Right lung (tissue), 10 donors: Measurements from ENCODE around the gene MRPS33. TPM values are rescaled to one million over a fixed set of nuclear protein-coding genes. Genes with fewer than 3 reads are reported as not detected.
"Not testable (repeated sequence)": the region's sequence is repeated elsewhere in the genome, so short reads cannot be mapped to it uniquely, and the experiment has no call there.

Source experiments
- DNase-seq, 2 donors: peaks; one replicate each; pipeline ENCODE4 v3.0.0-alpha.2; 2013
- long read RNA-seq, 8 donors: transcript quantifications; one replicate each; lab custom pipeline, GENCODE V29; 2026
- polyA plus RNA-seq, 5 donors: library from polyadenylated mRNA; unstranded; fragments of 120-200 nt; gene quantifications; one replicate each; pipeline versions ENCODE4 v1.2.1 to v1.2.3, GENCODE V29; 2013; ENCODE audit warnings: inconsistent platforms in 1 of 5, low replicate concordance in 1 of 5; ENCODE audit not compliant: insufficient read length in 5 of 5, insufficient read depth in 1 of 5

Gene MRPS33
- polyA plus RNA-seq, result 10 to 100 TPM; 76.4 to 93.8 (median 82.3) TPM
- long read RNA-seq, donor 1, full-length matches to known transcripts, result 48 of 80 reads
- long read RNA-seq, donor 1, partial matches to known transcripts, result 26 of 80 reads
- long read RNA-seq, donor 1, other reads (novel, unspliced or antisense), result 6 of 80 reads
- long read RNA-seq, donor 2, full-length matches to known transcripts, result 28 of 37 reads
- long read RNA-seq, donor 2, partial matches to known transcripts, result 9 of 37 reads
- long read RNA-seq, donor 2, other reads (novel, unspliced or antisense), result 0 of 37 reads
- long read RNA-seq, donor 3, full-length matches to known transcripts, result 33 of 47 reads
- long read RNA-seq, donor 3, partial matches to known transcripts, result 14 of 47 reads
- long read RNA-seq, donor 3, other reads (novel, unspliced or antisense), result 0 of 47 reads
- long read RNA-seq, donor 4, full-length matches to known transcripts, result 32 of 37 reads
- long read RNA-seq, donor 4, partial matches to known transcripts, result 5 of 37 reads
- long read RNA-seq, donor 4, other reads (novel, unspliced or antisense), result 0 of 37 reads
- long read RNA-seq, donor 5, full-length matches to known transcripts, result 69 of 83 reads
- long read RNA-seq, donor 5, partial matches to known transcripts, result 9 of 83 reads
- long read RNA-seq, donor 5, other reads (novel, unspliced or antisense), result 5 of 83 reads
- long read RNA-seq, donor 6, full-length matches to known transcripts, result 61 of 76 reads
- long read RNA-seq, donor 6, partial matches to known transcripts, result 15 of 76 reads
- long read RNA-seq, donor 6, other reads (novel, unspliced or antisense), result 0 of 76 reads
- long read RNA-seq, donor 7, full-length matches to known transcripts, result 39 of 54 reads
- long read RNA-seq, donor 7, partial matches to known transcripts, result 15 of 54 reads
- long read RNA-seq, donor 7, other reads (novel, unspliced or antisense), result 0 of 54 reads
- long read RNA-seq, donor 8, full-length matches to known transcripts, result 13 of 13 reads
- long read RNA-seq, donor 8, partial matches to known transcripts, result 0 of 13 reads
- long read RNA-seq, donor 8, other reads (novel, unspliced or antisense), result 0 of 13 reads

- peak; percentile 95 to 97 for DNase-seq
Observed at GRCh38 chr7:141014524-141015395, at the start of gene MRPS33. MRPS33 (minus strand) TSS chr7:141014952; CDS start chr7:141010633, 4,319 bp downstream.

- DNase-seq, result no peak
Observed at GRCh38 chr7:141057788-141058187, 43.0 kb upstream of the MRPS33 start.

GRCh38 chr7:141055146-141055545, 40.4 kb upstream of the MRPS33 start:
- DNase-seq, result no peak

- no peak for DNase-seq
Observed at GRCh38 chr7:141053626-141054025, 38.9 kb upstream of the MRPS33 start.

GRCh38 chr7:141045842-141046620, 31.3 kb upstream of the MRPS33 start:
- no peak for DNase-seq

- no peak for DNase-seq
Observed at GRCh38 chr7:141045126-141045841, 30.5 kb upstream of the MRPS33 start.

GRCh38 chr7:141043616-141044015, 28.9 kb upstream of the MRPS33 start:
- no peak for DNase-seq

GRCh38 chr7:141042222-141043193, 27.8 kb upstream of the MRPS33 start:
- no peak for DNase-seq

- DNase-seq, result no peak
Observed at GRCh38 chr7:141039376-141039775, 24.6 kb upstream of the MRPS33 start.

GRCh38 chr7:141038100-141038499, 23.3 kb upstream of the MRPS33 start:
- not testable (repeated sequence) for DNase-seq

GRCh38 chr7:141032539-141033323, 18.0 kb upstream of the MRPS33 start:
- not testable (repeated sequence) for DNase-seq

- DNase-seq, result no peak
Observed at GRCh38 chr7:141028767-141029166, 14.0 kb upstream of the MRPS33 start.

GRCh38 chr7:141027043-141027442, 12.3 kb upstream of the MRPS33 start:
- no peak for DNase-seq

GRCh38 chr7:141024668-141025067, 9.9 kb upstream of the MRPS33 start:
- DNase-seq, result no peak

- no peak for DNase-seq
Observed at GRCh38 chr7:141023295-141023694, 8.5 kb upstream of the MRPS33 start.

GRCh38 chr7:141017555-141017954, 2.8 kb upstream of the MRPS33 start:
- no peak for DNase-seq

- no peak for DNase-seq
Observed at GRCh38 chr7:141016349-141016748, 1.6 kb upstream of the MRPS33 start.
